GM18526 (cell line): ENCODE data around the gene LILRA2.
"Not testable (repeated sequence)": the region's sequence is repeated elsewhere in the genome, so short reads cannot be mapped to it uniquely, and the experiment has no call there.

Experiments
- POLR2A ChIP-seq: IDR thresholded peaks from 3 replicates; pipeline ENCODE4 v1.6.1; 2011; ENCODE audit not compliant: insufficient read length; ENCODE audit errors: extremely low read depth

The LILRA2 gene

DNA sequence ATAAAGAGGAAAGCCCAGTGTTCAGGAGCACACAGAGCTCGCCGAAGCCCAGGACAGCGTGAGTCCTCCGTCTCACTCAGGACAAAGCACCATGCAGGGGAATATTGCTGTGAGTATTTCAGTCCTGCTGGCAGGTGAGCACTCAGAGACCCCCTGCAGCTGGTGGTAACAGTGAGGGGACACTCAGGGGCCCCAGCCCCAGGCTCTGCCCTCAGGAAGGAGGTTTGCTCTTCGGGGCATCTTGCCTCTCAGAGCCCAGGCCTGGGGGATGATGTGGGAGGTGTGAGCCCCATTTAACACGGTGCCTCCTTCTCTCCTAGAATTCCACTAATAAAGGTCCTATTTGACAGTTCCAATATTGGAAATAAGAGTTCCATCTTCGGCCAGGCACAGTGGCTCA is 34.6 kb downstream of the LILRA2 start:
- no peak for TF ChIP-seq POLR2A

DNA sequence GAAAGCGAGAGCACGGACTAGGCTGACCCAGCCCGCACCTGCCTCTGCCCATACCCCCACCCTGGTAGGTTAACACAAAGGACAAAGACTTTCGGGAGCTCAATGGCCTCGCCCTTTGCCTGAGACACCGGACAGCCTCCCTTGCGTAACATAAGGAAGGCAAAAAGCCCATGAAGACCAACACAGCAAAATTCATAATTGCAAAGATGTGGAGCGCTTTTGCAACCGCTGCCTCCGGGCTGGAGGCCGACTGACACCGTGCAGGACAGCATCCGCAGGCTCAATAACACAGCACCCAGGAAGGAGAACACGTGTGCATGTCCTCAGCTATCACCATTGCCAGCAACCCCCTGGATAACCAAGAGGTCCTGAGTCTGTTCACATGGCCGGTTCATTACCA is 35.2 kb downstream of the LILRA2 start:
- TF ChIP-seq POLR2A: no peak

DNA sequence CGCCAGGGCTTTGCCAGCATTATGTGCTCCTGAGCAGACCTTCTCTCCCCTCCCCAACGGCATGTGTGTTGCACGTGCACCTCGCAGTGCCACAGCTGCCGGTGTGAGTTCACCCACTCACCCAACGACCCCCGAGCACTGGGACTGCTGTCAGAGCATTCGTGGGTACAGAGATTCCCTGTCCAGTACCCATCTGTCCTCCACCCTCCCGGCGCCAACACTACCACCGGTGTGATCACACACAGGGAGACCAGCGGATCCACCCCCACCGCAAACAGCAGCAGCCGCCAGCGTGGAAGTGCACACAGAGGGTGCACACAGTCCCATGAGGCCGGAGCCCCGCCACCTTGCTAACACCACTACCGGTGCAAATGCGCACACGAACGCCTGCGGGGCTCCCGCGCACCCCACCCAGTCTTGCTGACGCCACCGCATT is 35.8 kb downstream of the LILRA2 start:
- TF ChIP-seq POLR2A: no peak

DNA sequence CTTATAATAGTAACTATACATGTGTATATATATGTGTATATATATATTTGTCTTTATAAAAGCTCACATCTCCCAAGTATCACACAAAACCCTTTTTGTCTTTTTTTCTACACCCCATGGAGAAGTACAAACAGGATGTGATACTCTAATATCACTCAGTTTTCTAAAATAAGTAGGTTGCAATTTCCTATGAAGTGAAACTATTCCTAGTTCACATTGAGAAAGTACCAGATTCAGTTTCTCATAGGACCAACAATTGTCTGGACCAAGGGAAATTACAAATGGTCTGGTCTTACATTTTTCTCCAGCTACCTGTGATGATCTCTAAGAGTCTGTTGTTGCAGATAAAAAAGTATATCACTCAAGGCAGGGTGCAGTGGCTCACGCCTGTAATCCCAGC is 38.8 kb downstream of the LILRA2 start:
- no peak for TF ChIP-seq POLR2A

- TF ChIP-seq POLR2A: no peak
Measured at GRCh38 chr19:54614726-54615125, 41.1 kb downstream of the LILRA2 start.

DNA sequence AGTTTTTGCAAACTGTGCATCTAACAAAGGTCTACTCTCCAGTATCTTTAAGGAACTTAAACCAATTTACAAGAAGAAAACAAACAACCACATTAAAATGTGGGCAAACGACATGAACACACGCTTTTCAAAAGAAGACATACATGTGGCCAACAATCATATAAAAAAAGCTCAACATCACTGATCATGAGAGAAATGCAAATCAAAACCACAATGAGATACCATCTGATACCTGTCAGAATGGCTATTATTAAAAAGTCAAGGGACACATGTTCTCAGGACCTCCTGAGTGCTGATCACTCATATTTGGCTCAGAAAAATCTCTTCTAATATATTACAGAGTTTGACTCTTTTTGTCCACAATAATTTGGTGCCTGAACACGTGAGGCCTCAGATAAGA is 42.5 kb downstream of the LILRA2 start:
- no peak for TF ChIP-seq POLR2A

- TF ChIP-seq POLR2A: peak; percentile 34
Measured at GRCh38 chr19:54616821-54617560, 43.4 kb downstream of the LILRA2 start.

- no peak for TF ChIP-seq POLR2A
Measured at GRCh38 chr19:54620464-54620863, 46.9 kb downstream of the LILRA2 start.

DNA sequence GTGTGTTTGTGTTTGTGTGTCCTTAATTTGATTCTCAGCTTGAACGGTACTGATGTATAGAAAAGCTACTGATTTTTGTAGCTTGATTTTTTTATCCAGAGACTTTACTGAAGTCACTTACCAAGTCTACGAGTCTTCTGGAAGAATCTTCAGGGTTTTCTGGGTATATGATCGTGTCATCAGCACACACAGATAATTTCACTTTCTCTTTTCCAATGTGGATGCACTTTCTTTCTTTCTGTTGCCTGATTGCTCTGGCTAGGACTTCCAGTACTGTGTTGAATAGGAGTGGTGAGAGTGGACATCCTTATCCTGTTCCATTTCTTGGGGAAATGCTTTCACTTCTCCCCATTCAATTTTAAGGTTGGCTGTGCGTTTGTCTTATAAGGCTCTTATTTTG is 48.8 kb downstream of the LILRA2 start:
- no peak for TF ChIP-seq POLR2A

DNA sequence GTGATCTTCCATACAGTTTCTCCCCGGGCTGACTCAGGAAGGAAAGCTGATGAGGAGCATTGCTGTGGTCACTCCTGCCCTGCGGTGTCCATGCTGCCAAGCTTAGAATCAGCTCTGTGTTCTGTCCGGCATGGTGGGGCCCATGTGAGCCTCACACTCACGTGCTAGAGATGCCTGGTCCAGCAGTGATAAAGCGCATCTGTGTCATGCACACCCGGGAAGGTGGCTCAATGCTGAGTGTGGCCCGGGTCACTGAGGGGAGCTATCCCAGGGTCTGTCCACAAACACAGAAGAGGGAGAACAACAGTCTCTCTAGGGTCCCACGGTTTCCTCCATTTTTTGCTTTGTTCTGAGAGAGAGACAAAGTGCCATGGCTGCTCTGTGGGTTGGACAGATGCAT is 53.2 kb downstream of the LILRA2 start:
- TF ChIP-seq POLR2A: no peak

- TF ChIP-seq POLR2A: not testable (repeated sequence)
Measured at GRCh38 chr19:54630262-54630661, 56.7 kb downstream of the LILRA2 start, which contains the start of gene LILRB1. Gene LILRB1 (plus strand): TSS chr19:54630484. CDS start chr19:54631074, 590 bp downstream.

- no peak for TF ChIP-seq POLR2A
Measured at GRCh38 chr19:54630782-54631181, 57.2 kb downstream of the LILRA2 start.

- no peak for TF ChIP-seq POLR2A
Measured at GRCh38 chr19:54633401-54633800, 59.8 kb downstream of the LILRA2 start.

- no peak for TF ChIP-seq POLR2A
Measured at GRCh38 chr19:54638683-54639082, 65.1 kb downstream of the LILRA2 start.
